ENCODE data around the gene KSR1.
"Not testable (repeated sequence)": the region's sequence is repeated elsewhere in the genome, so short reads cannot be mapped to it uniquely, and the experiment has no call there.

The KSR1 gene

GRCh38 chr17:27669850-27670249, 213.6 kb downstream of the KSR1 start:
- DNase-seq = no peak

- no peak for DNase-seq
Observed at GRCh38 chr17:27670791-27671590, 214.7 kb downstream of the KSR1 start.

DNA sequence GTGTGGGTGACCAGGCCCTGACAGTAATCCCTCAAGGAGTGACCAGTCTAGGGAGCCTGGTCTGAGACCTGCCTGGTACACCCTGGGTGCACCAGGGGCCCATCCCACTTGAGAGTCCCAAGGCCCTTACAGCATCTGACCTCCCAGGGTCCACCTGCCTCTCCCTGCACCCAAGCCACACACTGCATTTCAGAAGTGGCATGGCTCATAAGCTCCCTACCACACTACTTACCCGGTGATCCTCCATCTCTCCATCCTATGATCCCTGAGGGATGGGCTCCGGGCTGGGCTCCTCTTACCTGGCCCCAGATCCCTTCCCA, 215.3 kb downstream of the KSR1 start:
- no peak for DNase-seq

DNA sequence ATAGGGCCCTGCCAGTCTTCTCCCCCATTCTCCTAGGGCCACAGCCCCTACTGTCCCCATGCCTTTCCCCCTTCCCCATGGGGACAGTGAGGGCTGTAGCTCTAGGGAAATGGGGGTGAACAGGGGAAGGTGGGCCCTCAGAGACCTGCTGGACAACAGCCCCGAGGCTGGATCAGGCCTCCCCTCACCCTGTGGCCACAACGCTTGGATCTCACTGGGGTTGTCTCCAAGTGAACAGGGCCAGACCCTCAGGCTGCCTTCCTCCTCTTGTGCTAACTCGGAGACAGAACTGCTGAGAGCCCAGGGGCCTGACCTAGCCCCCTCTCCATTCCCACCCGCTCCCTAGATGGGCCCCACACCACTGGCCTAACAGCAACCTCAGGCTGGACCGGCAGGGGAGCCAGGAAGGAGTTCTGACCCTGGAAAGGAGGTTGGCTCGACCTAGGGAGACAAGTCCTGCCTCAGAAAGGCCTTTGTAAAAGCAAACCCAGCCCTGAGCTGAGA, 215.8 kb downstream of the KSR1 start:
- DNase-seq = not testable (repeated sequence)

GRCh38 chr17:27674335-27674734, 218.1 kb downstream of the KSR1 start:
- no peak for DNase-seq
